Inferior parietal cortex (tissue), 1 donor: Measurements from ENCODE around the gene LTBR.
"Not testable (repeated sequence)": the region's sequence is repeated elsewhere in the genome, so short reads cannot be mapped to it uniquely, and the experiment has no call there.

Experiments
- DNase-seq: peaks from one replicate; pipeline ENCODE4 v3.0.0-alpha.2; 2016; ENCODE audit errors: extremely low spot score

LTBR gene

DNA sequence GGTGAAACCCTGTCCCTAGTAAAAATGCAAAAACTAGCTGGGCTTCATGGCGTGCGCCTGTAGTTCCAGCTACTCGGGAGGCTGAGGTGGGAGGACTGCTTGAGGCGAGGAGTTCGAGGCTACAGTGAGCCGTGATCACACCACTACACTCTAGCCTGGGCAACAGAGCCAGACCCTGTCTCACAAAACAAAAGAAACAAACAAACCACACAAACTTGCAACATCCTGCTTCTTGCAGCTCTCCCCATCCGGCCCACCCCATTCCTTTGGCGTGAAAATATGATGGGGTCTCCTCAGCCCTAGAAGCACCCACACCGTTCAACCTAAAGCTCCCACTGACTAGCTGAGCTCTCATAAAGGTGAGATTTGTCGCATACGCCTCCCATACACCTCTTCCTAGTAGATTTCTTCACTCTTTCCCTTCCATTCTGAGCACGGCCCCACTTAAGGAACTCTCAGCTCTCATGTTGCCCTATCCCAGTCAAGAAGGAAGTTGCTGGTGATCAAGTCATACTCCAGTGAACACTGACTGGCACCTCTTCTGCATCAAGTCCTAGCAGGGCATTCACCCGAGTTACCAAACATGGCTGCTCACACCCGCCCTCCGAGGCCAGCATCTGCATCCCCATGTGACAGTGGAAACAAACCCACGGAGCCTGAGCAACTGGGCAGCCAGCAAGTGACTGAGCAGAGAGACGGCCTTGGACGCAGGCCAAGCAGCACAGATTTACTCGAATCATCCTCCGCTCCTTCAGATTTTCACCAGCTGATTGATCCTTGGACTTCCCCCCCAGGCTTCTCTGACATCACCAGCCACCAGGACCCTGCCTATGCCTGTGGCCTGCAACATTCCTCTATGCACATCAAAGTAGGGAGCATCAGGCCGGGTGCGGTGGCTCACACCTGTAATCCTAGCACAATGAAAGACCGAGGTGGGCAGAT, 41.9 kb downstream of the LTBR start:
- no peak for DNase-seq

DNA sequence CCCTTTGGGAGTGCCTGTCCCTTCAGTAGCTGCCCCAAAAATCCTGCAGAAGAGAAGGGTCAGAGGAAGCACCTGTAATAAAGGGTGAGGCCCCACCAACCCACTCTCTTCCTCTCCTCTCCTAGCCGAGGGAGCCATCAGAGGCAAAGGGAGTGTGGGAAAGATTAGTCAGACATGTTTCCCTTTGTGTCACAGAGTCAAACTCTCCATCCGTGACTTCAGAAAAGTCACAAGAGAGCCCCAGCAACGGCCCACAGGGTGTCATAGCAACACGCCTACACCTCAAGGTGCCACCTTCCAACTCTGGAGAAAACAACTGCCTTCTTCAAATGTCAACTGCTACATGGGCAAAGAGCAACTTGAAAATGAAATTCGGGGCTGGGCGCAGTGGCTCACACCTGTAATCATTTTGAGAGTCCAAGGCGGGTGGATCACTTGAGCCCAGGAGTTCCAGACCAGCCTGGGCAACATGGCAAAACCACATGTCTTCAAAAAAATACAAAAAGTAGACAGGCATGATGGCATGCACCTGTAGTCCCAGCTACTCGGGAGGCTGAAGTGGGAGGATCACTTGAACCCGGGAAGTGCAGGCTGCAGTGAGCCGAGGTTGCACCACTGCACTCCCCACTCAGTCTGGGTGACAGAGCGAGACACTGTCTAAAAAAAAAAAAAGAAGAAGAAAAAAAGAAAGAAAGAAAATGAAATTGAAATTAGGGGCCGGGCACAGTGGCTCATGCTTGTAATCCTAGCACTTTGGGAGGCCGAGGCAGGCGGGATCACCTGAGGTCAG, 43.1 kb downstream of the LTBR start:
- no peak for DNase-seq

DNA sequence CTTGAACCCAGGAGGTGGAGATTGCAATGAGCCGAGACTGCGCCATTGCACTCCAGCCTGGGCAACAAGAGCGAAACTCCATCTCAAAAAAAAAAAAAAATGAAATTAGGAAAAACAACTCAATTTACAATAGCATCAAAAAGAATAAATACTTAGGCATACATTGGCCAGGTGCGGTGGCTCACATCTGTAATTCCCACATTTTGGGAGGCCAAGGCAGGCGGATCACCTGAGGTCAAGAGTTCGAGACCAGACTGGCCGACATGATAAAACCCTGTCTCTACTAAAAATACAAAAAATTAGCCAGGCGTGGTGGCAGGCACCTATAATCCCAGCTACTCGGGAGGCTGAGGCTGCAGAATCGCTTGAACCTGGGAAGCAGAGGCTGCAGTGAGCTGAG, 43.8 kb downstream of the LTBR start:
- not testable (repeated sequence) for DNase-seq

DNA sequence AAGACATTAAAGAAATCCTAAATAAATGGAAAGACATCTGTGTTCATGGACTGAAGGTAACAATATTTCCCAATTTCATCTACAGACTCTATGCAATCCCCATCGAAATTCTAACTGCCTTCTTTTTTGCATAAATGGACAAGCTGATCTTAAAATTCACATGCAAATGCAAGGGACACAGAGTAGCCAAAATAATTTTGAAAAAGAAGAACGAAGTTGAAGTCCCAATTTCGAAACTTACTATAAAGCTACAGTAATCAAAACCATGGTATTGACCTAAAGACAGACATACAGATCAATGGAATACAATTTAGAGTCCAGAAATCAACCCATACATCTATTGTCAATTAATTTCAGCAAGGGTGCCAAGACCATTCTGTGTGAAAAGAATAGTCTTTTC, 44.4 kb downstream of the LTBR start:
- no peak for DNase-seq

DNA sequence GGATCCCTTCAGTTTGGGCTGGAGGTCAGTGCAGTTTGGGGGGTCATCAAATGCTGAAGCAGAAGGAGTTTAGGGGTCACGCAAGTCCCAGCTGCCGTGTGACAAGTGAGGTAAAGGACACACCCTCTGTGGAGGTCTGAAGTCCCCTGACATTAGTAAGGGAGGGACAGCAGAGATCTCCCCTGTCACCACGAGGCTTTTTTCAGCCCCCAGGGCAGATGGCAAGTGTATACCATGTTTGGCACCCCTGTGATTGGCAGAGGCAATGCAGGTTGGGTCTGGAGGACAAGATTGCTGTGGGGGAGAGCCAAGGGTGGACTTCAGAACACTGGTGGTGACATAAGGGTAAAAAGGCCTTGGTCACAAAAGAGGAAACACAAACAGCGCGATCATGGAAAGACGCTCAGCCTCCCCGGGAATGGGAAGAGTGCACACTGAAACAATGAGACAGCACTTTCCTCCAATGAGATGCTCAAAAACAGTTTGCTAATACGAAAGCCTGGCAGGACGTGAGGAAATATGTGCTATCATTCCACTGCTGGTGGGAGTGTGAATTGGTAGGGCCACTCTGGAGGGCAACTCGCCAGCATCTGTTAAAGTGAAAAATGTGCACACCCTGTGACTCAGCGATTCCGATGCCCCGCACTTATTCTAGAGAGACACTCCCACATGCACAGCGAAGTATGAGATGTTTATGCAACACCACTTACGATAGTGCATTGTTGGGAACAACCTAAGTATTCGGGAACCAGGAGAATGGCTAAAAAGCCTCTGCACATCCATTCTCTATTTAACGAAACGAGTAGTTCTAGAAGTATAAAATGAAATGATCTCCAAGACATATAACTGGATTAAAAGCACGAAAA, 46.4 kb downstream of the LTBR start:
- peak; percentile 71 for DNase-seq

DNA sequence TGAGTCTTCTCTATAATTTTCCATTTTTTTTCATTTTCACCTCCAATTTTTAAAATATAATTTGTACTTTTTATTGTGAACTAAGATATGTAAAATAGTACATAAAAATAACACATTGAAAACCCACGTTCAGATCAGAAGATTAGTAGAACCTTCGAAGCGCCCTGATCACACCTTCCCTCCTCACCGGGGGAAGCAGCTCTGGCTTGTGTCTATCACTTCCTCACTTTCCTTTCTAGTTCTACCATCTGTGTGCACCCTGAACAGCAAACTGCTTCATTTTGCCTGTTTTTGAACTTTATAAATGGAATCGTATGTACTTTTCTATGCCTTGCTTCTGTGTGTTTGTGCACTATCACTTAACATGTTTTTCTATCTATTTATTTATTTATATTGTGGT, 49.0 kb downstream of the LTBR start:
- DNase-seq: no peak

DNA sequence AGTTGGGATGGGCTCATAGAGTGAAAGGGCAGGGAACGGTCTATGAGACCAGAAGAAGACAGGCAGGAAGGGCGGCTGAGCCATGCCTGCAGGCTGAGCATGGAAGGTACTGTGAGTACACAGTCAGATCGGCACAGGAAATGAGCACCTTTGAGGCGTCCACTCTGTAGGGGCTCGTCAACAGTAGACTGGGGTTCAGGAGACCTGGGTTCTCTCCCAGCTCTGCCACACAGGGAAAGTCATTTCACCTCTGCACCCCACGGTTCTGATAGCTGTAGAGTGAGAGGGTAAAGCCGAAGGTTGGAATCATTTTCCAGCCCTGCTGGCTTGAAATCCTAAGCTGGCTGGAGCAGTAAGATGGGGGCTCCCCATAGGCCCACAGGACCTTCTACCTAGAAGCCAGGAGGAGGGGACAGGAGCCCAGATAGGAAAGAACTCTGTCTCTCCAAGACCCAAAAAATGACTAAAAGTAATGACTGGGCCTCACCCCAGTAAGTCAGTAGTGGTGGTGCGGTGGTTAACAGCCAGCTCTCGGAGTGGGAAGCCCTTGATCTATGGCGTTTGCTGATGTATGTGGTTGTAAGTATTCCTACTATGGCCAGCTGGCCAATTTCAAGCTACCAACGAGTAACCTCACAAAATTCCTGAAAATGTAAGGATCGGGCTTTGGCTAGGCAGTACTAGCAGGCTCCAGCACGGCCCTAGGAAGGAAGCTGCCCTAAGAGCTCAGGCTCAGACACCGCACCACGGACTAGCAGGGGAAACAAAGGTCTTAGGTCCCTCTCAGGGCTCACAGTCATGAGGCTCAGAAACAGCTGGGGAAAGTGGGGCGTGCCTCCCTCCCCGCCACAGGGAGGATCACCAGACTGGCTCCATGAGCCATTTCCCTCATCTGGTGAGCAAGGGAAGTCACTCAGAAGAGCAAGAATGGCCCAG, 50.5 kb downstream of the LTBR start:
- no peak for DNase-seq

DNA sequence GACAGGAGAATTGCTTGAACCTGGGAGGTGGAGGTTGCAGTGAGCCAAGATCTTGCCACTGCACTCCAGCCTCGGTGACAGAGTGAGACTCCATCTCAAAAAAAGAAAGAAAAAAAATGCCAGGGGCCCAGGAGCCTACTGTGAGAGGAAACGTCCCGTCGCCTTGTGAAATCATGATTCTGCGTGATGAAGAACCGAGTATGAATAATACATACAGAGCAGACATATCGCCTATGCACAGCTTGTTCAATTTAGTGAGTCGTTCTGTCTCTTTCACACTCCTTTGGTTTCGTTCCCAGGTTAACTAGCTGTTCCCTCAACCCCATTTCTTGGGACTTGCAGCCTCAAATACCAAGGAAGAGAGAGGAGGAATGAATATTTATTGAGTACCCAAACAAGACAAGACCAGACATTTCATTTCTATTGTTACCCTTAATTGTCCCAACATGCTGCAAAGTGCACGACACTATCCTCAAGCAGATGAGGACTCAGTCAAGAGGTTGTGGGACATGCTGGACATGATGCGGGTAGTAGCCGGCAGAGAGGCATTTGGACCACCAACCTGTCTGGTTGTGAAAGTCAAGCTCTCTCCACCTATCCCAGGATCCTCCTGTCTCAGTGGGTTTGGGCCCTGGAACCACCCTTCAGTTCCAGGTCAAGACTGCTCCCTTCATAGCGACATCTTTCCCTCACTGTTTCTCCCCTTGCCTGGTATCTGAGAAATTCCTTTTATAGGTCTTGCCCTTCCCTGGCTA, 52.2 kb downstream of the LTBR start:
- DNase-seq: no peak

DNA sequence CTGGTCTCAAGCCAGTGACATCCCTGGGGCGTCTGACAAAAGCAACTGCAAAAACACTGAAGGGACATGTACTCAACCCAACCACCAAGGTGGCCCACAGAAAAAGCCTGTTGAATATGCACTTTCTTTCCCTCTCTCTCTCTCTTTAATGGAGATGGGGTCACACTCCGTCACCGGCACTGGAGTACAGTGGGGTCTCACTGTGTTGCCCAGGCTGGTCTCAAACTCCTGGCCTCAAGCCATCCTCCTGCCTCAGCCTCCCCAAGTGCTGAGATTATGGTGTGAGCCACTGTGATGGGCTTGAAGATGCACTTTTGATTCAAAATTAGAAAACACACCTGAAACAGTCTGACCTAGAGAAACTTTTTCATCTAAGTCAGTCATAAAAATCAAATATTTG, 53.6 kb downstream of the LTBR start:
- DNase-seq: no peak

DNA sequence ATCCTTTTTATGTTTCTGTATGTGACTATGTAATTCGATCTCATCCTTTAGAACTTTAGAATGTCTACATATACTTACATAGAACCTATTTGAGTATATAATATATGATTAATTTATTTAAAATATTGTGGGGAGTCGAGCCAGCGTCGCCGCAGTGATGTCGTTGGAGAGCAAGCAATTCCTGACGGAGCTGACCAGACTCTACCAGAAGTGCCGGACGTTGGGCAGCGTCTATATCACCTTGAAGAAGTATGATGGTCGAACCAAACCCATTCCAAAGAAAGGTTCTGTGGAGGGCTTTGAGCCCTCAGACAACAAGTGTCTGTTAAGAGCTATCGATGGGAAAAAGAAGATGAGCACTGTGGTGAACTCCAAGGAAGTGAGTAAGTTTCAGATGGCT, 54.4 kb downstream of the LTBR start:
- no peak for DNase-seq

DNA sequence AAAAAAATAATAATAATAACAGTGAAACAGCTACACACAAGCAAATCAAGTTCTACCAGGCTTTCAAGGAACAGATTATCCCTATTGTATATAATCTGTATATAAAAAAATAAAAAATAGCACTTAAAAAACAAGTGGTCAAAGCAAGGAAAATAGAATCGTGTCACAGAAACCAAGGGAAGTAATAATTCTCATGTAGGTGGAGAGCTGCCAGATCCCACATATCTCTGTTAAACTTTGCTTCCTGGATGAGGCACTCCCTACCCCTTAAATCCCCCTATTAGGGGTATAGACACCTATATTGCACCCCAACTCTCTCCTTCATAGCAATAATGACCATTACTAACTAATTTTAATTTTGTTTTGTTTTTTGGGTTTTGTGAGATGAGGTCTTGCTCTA, 56.4 kb downstream of the LTBR start:
- DNase-seq: no peak
